Measurements from ENCODE around the gene ASAP2.

GRCh38 chr2:9415516-9416169, 209.0 kb downstream of the ASAP2 start:
- TF ChIP-seq POLR2AphosphoS5 (IDR thresholded peaks at IDR 0.05; ENCODE audit: low read depth, low read length) (no peak), POLR2A (IDR thresholded peaks at IDR 0.05; ENCODE audit: low read depth, low read length) (no peak), PAX5 (IDR thresholded peaks at IDR 0.05; ENCODE audit: insufficient read depth, low read length, severe bottlenecking) (no peak)
